Measurements from ENCODE around the gene WASHC4. TPM values are rescaled to one million over a fixed set of nuclear protein-coding genes. Genes with fewer than 3 reads are reported as not detected.

Gene WASHC4
- polyA plus RNA-seq, 1 of the 3 experiments (the other 2 are of a cell fraction): 11.2 TPM

DNA sequence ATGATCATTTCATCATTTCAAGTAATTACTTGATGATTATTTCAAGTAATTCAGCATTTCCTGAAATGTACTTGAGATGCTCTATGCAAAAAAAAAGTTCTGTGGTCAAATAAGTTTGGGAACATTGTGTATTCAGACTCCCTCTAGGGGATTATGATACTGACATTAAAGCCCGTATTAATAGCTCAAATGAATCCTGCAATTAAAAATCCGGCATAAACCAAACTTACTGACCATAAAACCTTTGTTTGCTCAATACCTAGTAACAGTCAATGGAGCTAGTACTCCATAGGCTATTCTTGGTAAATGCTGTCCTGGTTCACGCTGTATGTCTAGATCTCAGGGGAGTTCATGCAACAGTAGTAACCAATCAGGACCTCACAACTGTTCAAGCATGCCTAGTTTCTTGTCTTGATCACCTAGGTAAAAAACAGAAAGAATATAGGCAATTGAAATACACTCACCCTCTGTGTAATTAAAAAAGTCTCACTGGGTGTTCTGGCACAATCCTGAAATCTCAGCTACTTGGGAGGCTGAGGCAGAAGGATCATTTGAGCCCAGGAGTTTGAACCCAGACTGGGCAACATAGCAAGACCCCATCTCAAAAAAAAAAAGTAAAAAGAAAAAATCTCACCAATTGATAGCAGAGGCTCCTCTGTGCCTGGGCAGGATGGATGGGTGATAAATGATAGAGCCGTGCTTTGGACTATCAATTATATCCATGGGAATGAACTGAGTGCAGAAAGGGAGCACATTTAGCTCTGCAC lies 37.4 kb upstream of the WASHC4 start:
- H3K9me2 ChIP-seq: no peaks in the 10 kb centered on the region
- 67% methylated on average over 4 of the region's 4 CpGs for WGBS (ENCODE audit: low lambda C conversion rate)
- ChIA-PET CTCF (interaction anchor here (1.0 to 3.7 kb wide), 2 partner anchors 16 to 17 kb away, joined by 7 to 18 read pairs; no protein-coding TSS in a partner anchor), POLR2A (no interaction called here)
- TF ChIP-seq EP300 (IDR thresholded peaks at IDR 0.05; ENCODE audit: borderline replicate concordance in 1 of 2, low read depth in 1 of 2, low read length in 1 of 2) (no peak), GATA2 (CRISPR knock-in tag; IDR thresholded peaks at IDR 0.05) (no peak)
- H2AFZ ChIP-seq (ENCODE audit: low read depth): no peak overlapping the region
- H3K4me3 ChIP-seq (ENCODE audit: low read depth in 2 of 2, low read length in 1 of 2): no peak overlapping the region
- no peaks in the 10 kb centered on the region for H3K4me1 ChIP-seq (ENCODE audit: control insufficient read depth in 1 of 2, insufficient read depth in 2 of 2, low read depth in 1 of 2, low read length in 1 of 2)
- H3F3A ChIP-seq (replicated peaks; ENCODE audit: insufficient read depth): no peaks in the 10 kb centered on the region
- H3K27me3 ChIP-seq (ENCODE audit: insufficient read depth): no peaks in the 10 kb centered on the region
- no peak overlapping the region for H3K27ac ChIP-seq (ENCODE audit: low read depth in 2 of 2, low read length in 1 of 2)
- no peaks in the 10 kb centered on the region for H3K79me2 ChIP-seq (ENCODE audit: insufficient read depth)
- DNase-seq: no peak
- H3K4me2 ChIP-seq: no peak overlapping the region
- no peak overlapping the region for H3K9ac ChIP-seq
- H3K36me3 ChIP-seq (replicated peaks in 1 of 2; ENCODE audit: control insufficient read depth in 1 of 2, insufficient read depth in 2 of 2, low read length in 1 of 2): no peaks in the 10 kb centered on the region
- no peaks in the 10 kb centered on the region for H4K20me1 ChIP-seq (ENCODE audit: insufficient read depth)
- no peaks in the 10 kb centered on the region for H3K9me3 ChIP-seq

DNA sequence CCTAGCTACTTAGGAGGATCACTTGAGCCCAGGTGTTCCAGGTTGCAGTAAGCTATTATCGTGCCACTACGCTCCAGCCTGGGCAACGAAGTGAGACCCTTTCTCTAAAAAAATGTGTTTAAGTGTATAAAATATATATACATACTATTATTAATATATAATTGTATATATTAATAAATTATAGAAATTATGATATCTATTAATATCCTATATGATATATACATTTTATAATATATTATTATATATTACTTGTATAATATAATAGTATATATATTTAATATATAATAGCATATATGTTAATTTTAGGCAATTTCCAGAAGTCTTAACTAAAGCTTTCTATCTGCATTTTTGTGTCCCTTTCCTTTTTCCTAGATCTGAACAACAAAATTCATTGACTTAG lies 35.5 kb upstream of the WASHC4 start:
- Histone ChIP-seq H3K27me3 (ENCODE audit: insufficient read depth) (no peaks in the 10 kb centered on the region), H3K9me3 (no peaks in the 10 kb centered on the region), H3K36me3 (replicated peaks in 1 of 2; ENCODE audit: control insufficient read depth in 1 of 2, insufficient read depth in 2 of 2, low read length in 1 of 2) (no peaks in the 10 kb centered on the region), H3K4me2 (no peak overlapping the region), H2AFZ (ENCODE audit: low read depth) (no peak overlapping the region), H3K79me2 (ENCODE audit: insufficient read depth) (no peaks in the 10 kb centered on the region), H3K9ac (no peak overlapping the region), H3F3A (replicated peaks; ENCODE audit: insufficient read depth) (no peaks in the 10 kb centered on the region), H3K4me3 (ENCODE audit: low read depth in 2 of 2, low read length in 1 of 2) (no peak overlapping the region), H3K4me1 (ENCODE audit: control insufficient read depth in 1 of 2, insufficient read depth in 2 of 2, low read depth in 1 of 2, low read length in 1 of 2) (no peaks in the 10 kb centered on the region), H4K20me1 (ENCODE audit: insufficient read depth) (no peaks in the 10 kb centered on the region), H3K27ac (ENCODE audit: low read depth in 2 of 2, low read length in 1 of 2) (no peak overlapping the region), H3K9me2 (no peaks in the 10 kb centered on the region)
- TF ChIP-seq EZH2phosphoT487 (IDR thresholded peaks at IDR 0.05; ENCODE audit: borderline replicate concordance, low read depth) (no peak), FOXM1 (IDR thresholded peaks at IDR 0.05; ENCODE audit: low read depth) (no peak), JUND (IDR thresholded peaks at IDR 0.05) (no peak), RFX5 (IDR thresholded peaks at IDR 0.05; ENCODE audit: low read length) (no peak), YY1 (IDR thresholded peaks at IDR 0.05; ENCODE audit: low read depth) (no peak)
- TF ChIP-seq, protein P1, sequence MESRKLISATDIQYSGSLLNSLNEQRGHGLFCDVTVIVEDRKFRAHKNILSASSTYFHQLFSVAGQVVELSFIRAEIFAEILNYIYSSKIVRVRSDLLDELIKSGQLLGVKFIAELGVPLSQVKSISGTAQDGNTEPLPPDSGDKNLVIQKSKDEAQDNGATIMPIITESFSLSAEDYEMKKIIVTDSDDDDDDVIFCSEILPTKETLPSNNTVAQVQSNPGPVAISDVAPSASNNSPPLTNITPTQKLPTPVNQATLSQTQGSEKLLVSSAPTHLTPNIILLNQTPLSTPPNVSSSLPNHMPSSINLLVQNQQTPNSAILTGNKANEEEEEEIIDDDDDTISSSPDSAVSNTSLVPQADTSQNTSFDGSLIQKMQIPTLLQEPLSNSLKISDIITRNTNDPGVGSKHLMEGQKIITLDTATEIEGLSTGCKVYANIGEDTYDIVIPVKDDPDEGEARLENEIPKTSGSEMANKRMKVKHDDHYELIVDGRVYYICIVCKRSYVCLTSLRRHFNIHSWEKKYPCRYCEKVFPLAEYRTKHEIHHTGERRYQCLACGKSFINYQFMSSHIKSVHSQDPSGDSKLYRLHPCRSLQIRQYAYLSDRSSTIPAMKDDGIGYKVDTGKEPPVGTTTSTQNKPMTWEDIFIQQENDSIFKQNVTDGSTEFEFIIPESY (IDR thresholded peaks at IDR 0.05; ENCODE audit: borderline replicate concordance, low read depth): no peak
- CTCF ChIA-PET: interaction anchor here (0.9 to 1.5 kb wide), 3 partner anchors 11 to 690 kb away, joined by 3 to 6 read pairs (median 4); no protein-coding TSS in a partner anchor
- no peak for DNase-seq
- 96% methylated on average over 3 of the region's 3 CpGs for WGBS (ENCODE audit: low lambda C conversion rate)
- POLR2A ChIA-PET: no interaction called here

All from SK-N-SH (cell line).